WTC11 (cell line): ENCODE measurements around the gene FLCN. TPM values are rescaled to one million over a fixed set of nuclear protein-coding genes. Genes with fewer than 3 reads are reported as not detected.
A peak's percentile ranks its signal among the peaks of the same experiment; 100 is the strongest.

Experiments used
- ATAC-seq: fragments of 200-7000 bp; cut with Tn5 transposase; 2 replicates; pipeline ENCODE4 v1.10.0; 2021; ENCODE audit warnings: mild to moderate bottlenecking, moderate library complexity
- CTCF ChIA-PET: fragments of 300-600 bp; sonication (Branson Sonifier 250); formaldehyde crosslinking; loops from one replicate; lab custom pipeline; 2021; ENCODE audit warnings: antibody characterized with exemption; lab: Charles Lee
- POLR2A ChIA-PET: fragments of 350-600 bp; sonication (Branson Sonifier 250); formaldehyde crosslinking; loops from one replicate; lab custom pipeline; 2021; ENCODE audit warnings: antibody characterized with exemption; lab: Charles Lee
- DNase-seq: peaks from one replicate; pipeline ENCODE4 v3.0.0; 2021; ENCODE audit warnings: low spot score
- H3K27ac Mint-ChIP-seq: 2 replicates; pipeline ENCODE4 v1.8.0; 2021; ENCODE audit warnings: mixed read lengths
- H3K27me3 Mint-ChIP-seq: 2 replicates; pipeline ENCODE4 v1.8.0; 2021; ENCODE audit warnings: low read depth, mild to moderate bottlenecking, moderate library complexity, mixed read lengths
- H3K36me3 Mint-ChIP-seq: 2 replicates; pipeline ENCODE4 v1.8.0; 2021; ENCODE audit warnings: mixed read lengths
- H3K4me1 Mint-ChIP-seq: 2 replicates; pipeline ENCODE4 v1.8.0; 2022; ENCODE audit warnings: mixed read lengths
- H3K4me3 Mint-ChIP-seq: 2 replicates; pipeline ENCODE4 v1.8.0; 2021; ENCODE audit warnings: mild to moderate bottlenecking, moderate library complexity, mixed read lengths
- H3K9me3 Mint-ChIP-seq: 2 replicates; pipeline ENCODE4 v1.8.0; 2021; ENCODE audit warnings: mixed read lengths
- ATF1 ChIP-seq: sonication (generic); formaldehyde crosslinking; IDR thresholded peaks from 2 replicates; pipeline ENCODE4 v1.8.1; 2023; ENCODE audit warnings: mild to moderate bottlenecking, moderate library complexity, missing genetic modification reagents
- CBFB ChIP-seq: sonication (generic); formaldehyde crosslinking; IDR thresholded peaks from 2 replicates; pipeline ENCODE4 v1.8.1; 2022; ENCODE audit warnings: mild to moderate bottlenecking, low read depth, missing genetic modification reagents
- ESRRA ChIP-seq: sonication (generic); formaldehyde crosslinking; IDR thresholded peaks from 2 replicates; pipeline ENCODE4 v1.8.1; 2022; ENCODE audit warnings: mild to moderate bottlenecking, missing genetic modification reagents, borderline replicate concordance
- ETV6 ChIP-seq: sonication (generic); formaldehyde crosslinking; IDR thresholded peaks from 2 replicates; pipeline ENCODE4 v1.8.1; 2022; ENCODE audit warnings: mild to moderate bottlenecking, missing genetic modification reagents
- FOXJ3 ChIP-seq: sonication (generic); formaldehyde crosslinking; IDR thresholded peaks from 2 replicates; pipeline ENCODE4 v1.9.0; 2021; ENCODE audit warnings: missing genetic modification reagents, mild to moderate bottlenecking, borderline replicate concordance
- FOXP1 ChIP-seq: sonication (generic); formaldehyde crosslinking; IDR thresholded peaks from 2 replicates; pipeline ENCODE4 v1.8.0; 2022; ENCODE audit warnings: missing genetic modification reagents, mild to moderate bottlenecking, moderate library complexity, borderline replicate concordance
- JAZF1 ChIP-seq: fragments of 250-450 bp; sonication (Bioruptor Pico); IDR thresholded peaks from 2 replicates; pipeline ENCODE4 v1.9.0; 2021; ENCODE audit warnings: moderate library complexity, mild to moderate bottlenecking, inconsistent platforms
- JUN ChIP-seq: sonication (generic); formaldehyde crosslinking; IDR thresholded peaks from 2 replicates; pipeline ENCODE4 v1.8.0; 2023; ENCODE audit warnings: mild to moderate bottlenecking, missing genetic modification reagents
- KAT7 ChIP-seq: sonication (generic); formaldehyde crosslinking; IDR thresholded peaks from 2 replicates; pipeline ENCODE4 v1.8.1; 2023; ENCODE audit warnings: missing genetic modification reagents, mild to moderate bottlenecking, borderline replicate concordance
- NFE2L1 ChIP-seq: sonication (generic); formaldehyde crosslinking; IDR thresholded peaks from 2 replicates; pipeline ENCODE4 v1.8.1; 2023; ENCODE audit warnings: missing genetic modification reagents
- RELA ChIP-seq: sonication (generic); formaldehyde crosslinking; IDR thresholded peaks from 2 replicates; pipeline ENCODE4 v1.8.1; 2022; ENCODE audit warnings: missing genetic modification reagents, mild to moderate bottlenecking, borderline replicate concordance
- USF1 ChIP-seq: sonication (generic); formaldehyde crosslinking; IDR thresholded peaks from 2 replicates; pipeline ENCODE4 v1.8.0; 2022; ENCODE audit warnings: mild to moderate bottlenecking, missing genetic modification reagents
- USF2 ChIP-seq: sonication (generic); formaldehyde crosslinking; IDR thresholded peaks from 2 replicates; pipeline ENCODE4 v1.8.1; 2023; ENCODE audit warnings: mild to moderate bottlenecking, missing genetic modification reagents, moderate library complexity
- ZBTB43 ChIP-seq: sonication (generic); formaldehyde crosslinking; IDR thresholded peaks from 2 replicates; pipeline ENCODE4 v1.8.1; 2023; ENCODE audit warnings: mild to moderate bottlenecking, missing genetic modification reagents
- ZNF281 ChIP-seq: sonication (generic); formaldehyde crosslinking; IDR thresholded peaks from 2 replicates; pipeline ENCODE4 v1.8.0; 2023; ENCODE audit warnings: mild to moderate bottlenecking, missing genetic modification reagents
- ZNF317 ChIP-seq: sonication (generic); formaldehyde crosslinking; IDR thresholded peaks from 2 replicates; pipeline ENCODE4 v1.8.1; 2023; ENCODE audit warnings: low read depth, mild to moderate bottlenecking, moderate library complexity, missing genetic modification reagents, borderline replicate concordance
- ZNF396 ChIP-seq: fragments of 250-450 bp; sonication (Bioruptor Pico); IDR thresholded peaks from 2 replicates; pipeline ENCODE4 v1.8.0; 2021; ENCODE audit warnings: mild to moderate bottlenecking, moderate library complexity, borderline replicate concordance
- total RNA-seq: library from RNA; stranded (reverse); gene quantifications from 3 replicates; pipeline ENCODE4 v1.2.3, GENCODE V29; 2021
- TF ChIP-seq, protein P1 (sequence below): fragments of 200-600 bp; IDR thresholded peaks from 2 replicates; pipeline ENCODE4 v1.8.0; 2022; ENCODE audit warnings: antibody characterized with exemption
- TF ChIP-seq, protein P2 (sequence below): sonication (generic); formaldehyde crosslinking; IDR thresholded peaks from 2 replicates; pipeline ENCODE4 v1.8.1; 2023; ENCODE audit warnings: mild to moderate bottlenecking, moderate library complexity, missing genetic modification reagents

FLCN gene
- total RNA-seq, 1 experiment from 2014 or later: 40.8 TPM

DNA sequence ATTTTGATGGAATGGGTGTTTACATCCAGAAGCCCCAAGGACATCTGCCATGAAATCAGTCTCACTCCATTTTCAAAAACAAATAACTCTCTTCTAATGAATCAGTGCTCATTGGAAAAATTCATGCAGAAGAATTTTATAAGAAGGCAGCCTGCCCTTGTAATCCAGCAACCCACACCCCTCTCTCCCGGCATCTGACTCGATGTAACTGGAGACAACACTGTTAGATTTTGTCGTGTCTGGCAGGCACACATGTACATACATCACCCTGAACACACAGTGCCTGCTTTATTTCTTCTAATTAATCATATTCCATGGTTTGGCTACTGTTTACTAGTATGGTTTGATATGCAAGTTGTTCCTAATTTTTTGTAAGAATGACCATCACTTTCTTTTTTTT, 19.0 kb downstream of the FLCN start (continued):
- no peak for TF ChIP-seq ZBTB43 (CRISPR knock-in tag)
- no peak for TF ChIP-seq NFE2L1 (CRISPR knock-in tag)
- no peak for TF ChIP-seq ZNF396
- TF ChIP-seq ZNF317 (CRISPR knock-in tag): no peak
- no peak for TF ChIP-seq RELA (CRISPR knock-in tag)
- no peak for TF ChIP-seq USF1 (CRISPR knock-in tag)

- H3K4me1 Mint-ChIP-seq: no peaks in the 10 kb centered on the region
- no peak overlapping the region for H3K4me3 Mint-ChIP-seq
- TF ChIP-seq ESRRA (CRISPR knock-in tag): no peak
- TF ChIP-seq, protein P1, sequence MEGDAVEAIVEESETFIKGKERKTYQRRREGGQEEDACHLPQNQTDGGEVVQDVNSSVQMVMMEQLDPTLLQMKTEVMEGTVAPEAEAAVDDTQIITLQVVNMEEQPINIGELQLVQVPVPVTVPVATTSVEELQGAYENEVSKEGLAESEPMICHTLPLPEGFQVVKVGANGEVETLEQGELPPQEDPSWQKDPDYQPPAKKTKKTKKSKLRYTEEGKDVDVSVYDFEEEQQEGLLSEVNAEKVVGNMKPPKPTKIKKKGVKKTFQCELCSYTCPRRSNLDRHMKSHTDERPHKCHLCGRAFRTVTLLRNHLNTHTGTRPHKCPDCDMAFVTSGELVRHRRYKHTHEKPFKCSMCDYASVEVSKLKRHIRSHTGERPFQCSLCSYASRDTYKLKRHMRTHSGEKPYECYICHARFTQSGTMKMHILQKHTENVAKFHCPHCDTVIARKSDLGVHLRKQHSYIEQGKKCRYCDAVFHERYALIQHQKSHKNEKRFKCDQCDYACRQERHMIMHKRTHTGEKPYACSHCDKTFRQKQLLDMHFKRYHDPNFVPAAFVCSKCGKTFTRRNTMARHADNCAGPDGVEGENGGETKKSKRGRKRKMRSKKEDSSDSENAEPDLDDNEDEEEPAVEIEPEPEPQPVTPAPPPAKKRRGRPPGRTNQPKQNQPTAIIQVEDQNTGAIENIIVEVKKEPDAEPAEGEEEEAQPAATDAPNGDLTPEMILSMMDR: peak; percentile 25; the same call in 1 of the 2 replicates
- no peak for TF ChIP-seq USF2
- no peak for TF ChIP-seq KAT7 (CRISPR knock-in tag)
- no peak for TF ChIP-seq FOXJ3
- no peak for TF ChIP-seq ZNF281 (CRISPR knock-in tag)
- ATAC-seq (no peak), DNase-seq (no peak)
- no peaks in the 10 kb centered on the region for H3K9me3 Mint-ChIP-seq
- ChIA-PET CTCF (no interaction called here), POLR2A (no interaction called here)
- no peak overlapping the region for H3K27ac Mint-ChIP-seq
- H3K36me3 Mint-ChIP-seq: peaks cover 52% of the 10 kb centered on the region
- H3K27me3 Mint-ChIP-seq: no peaks in the 10 kb centered on the region
Observed at GRCh38 chr17:17216776-17217175, 20.2 kb downstream of the FLCN start.

DNA sequence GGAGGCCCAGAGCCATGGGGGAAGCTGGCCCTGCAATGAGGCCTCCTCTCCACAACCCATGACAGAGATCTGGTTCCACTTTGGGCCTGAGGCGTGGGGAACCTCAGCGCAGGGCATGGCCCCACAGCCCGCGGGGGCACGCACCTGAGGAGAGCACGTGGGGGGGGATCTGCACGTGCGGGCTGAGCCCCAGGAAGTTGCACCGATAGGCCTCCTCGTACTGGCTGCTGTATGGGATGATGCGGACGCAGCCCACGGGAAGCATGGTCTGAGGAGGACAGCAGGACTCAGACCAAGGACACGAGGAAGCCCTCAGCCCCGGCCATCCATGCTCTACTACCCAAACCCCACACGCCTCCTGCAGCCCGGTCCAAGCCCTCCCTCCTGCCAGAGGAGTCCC, 20.7 kb downstream of the FLCN start:
- TF ChIP-seq FOXP1 (CRISPR knock-in tag) (no peak), ATF1 (CRISPR knock-in tag) (no peak), CBFB (CRISPR knock-in tag) (no peak), ETV6 (no peak), JUN (CRISPR knock-in tag) (no peak), ZNF281 (CRISPR knock-in tag) (no peak), JAZF1 (CRISPR knock-in tag) (no peak)
- TF ChIP-seq, protein P2, sequence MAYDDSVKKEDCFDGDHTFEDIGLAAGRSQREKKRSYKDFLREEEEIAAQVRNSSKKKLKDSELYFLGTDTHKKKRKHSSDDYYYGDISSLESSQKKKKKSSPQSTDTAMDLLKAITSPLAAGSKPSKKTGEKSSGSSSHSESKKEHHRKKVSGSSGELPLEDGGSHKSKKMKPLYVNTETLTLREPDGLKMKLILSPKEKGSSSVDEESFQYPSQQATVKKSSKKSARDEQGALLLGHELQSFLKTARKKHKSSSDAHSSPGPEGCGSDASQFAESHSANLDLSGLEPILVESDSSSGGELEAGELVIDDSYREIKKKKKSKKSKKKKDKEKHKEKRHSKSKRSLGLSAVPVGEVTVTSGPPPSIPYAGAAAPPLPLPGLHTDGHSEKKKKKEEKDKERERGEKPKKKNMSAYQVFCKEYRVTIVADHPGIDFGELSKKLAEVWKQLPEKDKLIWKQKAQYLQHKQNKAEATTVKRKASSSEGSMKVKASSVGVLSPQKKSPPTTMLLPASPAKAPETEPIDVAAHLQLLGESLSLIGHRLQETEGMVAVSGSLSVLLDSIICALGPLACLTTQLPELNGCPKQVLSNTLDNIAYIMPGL (CRISPR knock-in tag): no peak
- CTCF ChIA-PET: no interaction called here
- no peak for ATAC-seq
- H3K36me3 Mint-ChIP-seq: peaks cover 47% of the 10 kb centered on the region
- H3K27me3 Mint-ChIP-seq: no peaks in the 10 kb centered on the region
- no peaks in the 10 kb centered on the region for H3K4me1 Mint-ChIP-seq
- H3K27ac Mint-ChIP-seq: no peak overlapping the region
- H3K9me3 Mint-ChIP-seq: no peaks in the 10 kb centered on the region
- POLR2A ChIA-PET: no interaction called here
- DNase-seq: no peak
- H3K4me3 Mint-ChIP-seq: no peak overlapping the region
